Measurements from ENCODE around the gene KHDC1.
"Not testable (repeated sequence)": the region's sequence is repeated elsewhere in the genome, so short reads cannot be mapped to it uniquely, and the experiment has no call there.

Gene KHDC1

DNA sequence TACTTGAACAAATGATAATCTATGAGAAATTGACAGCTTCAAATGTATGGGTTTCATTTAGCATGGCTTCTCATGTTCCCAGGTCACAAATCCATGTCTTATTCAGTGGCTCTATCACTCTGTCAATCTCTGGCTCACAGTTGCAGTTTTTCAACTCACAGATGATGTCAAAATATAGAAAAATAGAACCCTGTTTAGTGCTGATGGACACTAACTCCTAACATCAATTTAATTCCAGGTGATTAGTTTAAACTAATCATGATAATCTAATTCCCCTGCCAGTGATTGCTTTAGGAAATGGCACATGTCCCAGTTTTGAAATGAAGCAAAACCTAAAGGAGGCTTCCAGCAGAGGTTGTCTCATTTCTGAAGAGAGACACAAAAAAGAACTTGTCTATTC is 13.0 kb downstream of the KHDC1 start:
- DNase-seq (ENCODE audit: low spot score), result no peak

DNA sequence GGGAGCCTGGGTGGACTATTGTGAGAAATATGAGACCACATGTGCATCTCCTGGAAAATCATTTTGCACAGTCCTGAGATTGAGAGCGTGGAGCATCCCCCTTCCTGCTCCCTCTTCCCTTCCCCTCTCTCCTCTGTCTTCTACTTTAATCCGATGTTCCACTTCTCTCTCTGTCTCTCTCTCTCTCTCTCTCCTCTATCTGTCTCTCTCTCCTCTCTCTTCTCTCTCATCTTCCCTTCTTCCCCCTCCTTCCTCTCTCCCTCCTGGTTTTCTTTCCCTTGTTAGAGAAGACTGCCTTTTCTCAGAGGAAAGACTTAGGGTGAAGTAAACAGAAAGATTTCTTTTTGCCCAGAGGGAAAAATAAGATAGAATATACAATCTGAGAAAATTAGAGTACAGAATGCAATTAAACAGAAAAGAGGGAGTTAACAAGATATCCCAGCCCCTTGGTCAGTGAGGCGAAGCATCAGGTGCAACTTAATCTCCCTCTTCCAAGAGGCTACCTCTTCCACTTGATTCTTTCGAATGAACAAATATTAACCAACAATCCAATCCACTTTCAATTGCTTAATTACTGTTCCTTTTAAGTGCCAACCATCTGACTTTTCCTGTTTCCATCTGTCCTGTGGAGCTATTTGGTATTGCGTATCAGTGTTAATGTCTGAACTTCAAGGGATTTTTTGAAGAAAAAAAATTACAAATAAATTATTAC is 14.6 kb downstream of the KHDC1 start:
- DNase-seq (ENCODE audit: low spot score), result no peak

DNA sequence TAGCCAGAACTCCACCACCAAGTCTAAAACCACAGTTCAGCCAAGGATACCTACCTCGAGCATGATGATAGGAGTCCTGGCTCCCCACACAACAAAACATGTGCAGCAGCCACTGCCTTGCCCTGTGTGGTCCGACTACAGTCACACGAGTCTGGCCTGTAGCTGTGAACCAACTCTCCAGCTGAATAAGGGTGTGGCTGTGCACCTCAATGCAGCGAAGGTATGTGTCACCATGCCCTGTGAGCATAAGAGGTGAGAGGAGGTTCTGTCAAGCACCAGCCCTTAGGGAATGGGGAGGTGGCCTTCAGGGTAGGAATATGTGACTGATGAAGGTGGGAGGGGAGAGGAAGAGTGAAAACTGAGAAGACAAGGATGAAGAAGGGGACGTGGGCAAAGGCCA is 21.0 kb downstream of the KHDC1 start:
- DNase-seq (ENCODE audit: low spot score), result no peak

DNA sequence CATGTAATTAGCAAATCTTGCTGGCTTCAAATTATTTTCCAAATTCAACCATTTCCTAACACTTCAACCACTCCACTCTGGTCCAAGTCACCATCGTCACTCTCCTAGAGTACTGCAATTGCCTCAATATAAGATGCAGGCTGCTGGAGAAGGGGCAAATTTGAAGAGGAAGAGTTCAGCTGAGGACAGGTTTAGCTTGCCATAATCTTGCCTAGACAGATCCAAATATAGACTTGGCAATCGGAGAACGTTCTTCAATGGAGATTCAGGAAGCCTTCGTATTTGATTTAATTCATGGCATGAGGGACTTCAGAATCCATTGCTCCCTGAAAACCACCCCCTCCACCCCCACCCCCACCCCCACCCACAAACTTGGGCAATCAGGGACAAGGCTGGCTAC is 22.3 kb downstream of the KHDC1 start:
- DNase-seq (ENCODE audit: low spot score), result no peak

DNA sequence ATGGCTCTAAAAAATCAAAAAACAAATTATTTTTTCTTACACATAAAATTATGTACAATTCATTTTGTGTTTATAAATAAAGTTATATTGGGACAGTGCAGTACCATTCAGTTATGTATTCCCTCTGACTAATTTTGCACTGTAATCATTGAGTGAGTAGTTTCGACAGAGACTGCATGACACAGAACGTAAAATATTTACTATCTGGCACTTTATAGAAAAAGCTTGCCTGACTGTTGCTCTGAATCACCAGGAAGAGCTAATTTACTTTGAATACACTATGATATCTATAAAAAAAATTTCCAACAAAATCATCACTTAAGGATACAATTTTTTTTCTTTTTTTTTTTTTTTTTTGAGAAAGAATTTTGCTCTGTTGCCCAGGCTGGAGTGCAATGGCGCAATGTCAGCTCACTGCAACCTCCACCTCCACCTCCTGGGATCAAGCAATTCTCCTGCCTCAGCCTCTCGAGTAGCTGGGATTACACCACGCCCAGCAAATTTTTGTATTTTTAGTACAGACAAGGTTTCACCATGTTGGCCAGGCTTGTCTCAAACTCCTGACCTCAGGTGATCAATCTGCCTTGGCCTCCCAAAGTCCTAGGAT is 26.7 kb downstream of the KHDC1 start:
- peak; percentile 28 for DNase-seq (ENCODE audit: low spot score)

DNA sequence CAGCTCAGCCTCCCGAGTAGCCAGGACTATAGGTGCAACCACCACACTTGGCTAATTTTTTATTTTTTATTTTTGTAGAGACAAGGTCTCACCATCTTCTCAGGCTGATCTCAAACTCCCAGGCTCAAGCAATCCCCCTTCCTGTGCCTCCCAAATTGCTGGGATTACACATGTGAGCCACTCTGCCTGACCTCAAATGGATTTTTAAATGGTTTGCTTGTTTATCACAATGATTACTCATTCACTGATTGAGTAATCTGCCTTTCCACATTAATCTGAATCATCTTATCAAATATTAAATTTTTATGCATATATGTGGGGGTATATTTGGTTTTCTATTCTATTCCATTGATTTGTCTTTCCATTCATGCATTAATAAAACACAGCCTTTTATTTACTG is 28.3 kb downstream of the KHDC1 start:
- no peak for DNase-seq (ENCODE audit: low spot score)

DNA sequence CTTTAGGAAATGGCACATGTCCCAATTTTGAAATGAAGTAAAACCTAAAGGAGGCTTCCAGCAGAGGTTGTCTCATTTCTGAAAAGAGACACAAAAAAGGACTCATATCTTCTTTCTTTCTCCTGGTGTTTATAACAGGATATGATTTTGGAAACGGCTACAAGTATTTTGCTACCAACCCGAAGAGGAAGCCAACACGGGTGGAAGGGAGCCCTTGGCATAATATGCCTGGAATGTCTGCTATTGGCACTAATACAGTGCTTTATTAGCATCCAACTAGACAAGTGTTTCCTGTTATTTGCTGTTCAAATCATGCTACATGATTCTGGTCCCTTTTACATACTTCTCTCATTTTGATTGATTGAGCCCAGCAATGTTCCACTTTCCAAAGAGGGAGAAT is 29.0 kb downstream of the KHDC1 start:
- not testable (repeated sequence) for DNase-seq (ENCODE audit: low spot score)

DNA sequence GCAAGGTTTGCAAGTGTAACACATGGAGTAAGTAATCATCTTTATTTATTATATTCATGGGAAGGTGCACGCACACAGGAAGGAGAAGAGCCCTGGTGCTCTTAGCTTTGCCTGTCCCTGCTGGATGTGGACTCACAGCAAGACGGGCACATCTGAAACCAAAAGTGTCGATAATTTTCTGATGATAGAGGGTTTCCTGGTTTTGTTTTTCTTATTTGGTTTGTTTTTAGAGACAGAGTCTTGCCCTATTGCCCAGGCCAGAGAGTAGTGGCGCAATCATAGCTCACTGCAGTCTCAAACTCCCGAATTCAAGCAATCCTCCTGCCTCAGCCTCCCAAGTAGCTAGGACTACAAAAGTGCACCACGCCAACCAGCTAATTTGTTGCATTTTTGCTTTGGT is 29.9 kb downstream of the KHDC1 start:
- no peak for DNase-seq (ENCODE audit: low spot score)

DNA sequence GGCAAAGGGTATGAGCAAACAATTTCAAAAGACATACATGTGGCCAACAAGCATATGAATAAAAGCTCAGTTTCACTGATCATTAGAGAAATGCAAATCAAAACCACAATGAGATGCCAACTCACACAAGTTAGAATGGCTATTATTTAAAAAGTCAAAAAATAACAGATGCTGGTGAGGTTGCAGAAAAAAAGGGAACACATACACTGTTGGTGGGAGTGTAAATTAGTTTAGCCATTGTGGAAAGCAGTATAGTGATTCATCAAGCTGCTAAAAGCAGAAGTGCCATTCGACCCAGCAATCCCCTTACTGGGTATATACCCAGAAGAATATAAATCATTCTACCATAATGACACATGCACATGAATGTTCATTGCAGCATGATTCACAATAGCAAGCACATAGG is 31.0 kb downstream of the KHDC1 start:
- DNase-seq (ENCODE audit: low spot score), result no peak

DNA sequence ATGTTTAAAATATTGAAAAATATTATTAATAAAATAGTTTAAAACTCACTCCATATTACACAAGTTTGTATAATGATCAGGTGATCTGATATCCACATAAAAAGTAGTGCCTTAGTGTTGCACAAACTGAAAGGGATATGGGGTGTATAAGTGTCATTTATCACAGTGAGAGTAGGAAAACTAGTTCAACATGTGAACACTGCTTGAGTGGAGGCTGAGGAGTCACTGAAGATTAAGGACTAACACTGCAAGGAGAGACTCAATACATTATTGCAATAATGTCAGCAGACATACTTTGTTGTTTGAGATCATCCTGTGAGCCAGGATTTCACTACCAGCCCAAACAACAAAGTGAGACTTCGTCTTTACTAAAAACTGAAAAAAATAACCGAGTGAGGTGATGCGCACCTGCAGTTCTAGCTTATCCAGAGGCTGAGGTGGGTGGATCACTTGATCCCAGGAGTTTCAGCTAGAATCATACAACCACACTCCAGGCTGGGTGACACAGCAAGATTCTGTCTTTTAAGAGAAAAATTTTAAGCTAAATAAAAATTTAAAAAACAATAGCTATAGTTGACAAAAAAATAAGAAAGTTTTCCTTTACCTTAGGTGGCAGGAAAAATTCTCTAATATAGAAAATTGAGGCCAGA is 35.3 kb downstream of the KHDC1 start:
- no peak for DNase-seq (ENCODE audit: low spot score)

DNA sequence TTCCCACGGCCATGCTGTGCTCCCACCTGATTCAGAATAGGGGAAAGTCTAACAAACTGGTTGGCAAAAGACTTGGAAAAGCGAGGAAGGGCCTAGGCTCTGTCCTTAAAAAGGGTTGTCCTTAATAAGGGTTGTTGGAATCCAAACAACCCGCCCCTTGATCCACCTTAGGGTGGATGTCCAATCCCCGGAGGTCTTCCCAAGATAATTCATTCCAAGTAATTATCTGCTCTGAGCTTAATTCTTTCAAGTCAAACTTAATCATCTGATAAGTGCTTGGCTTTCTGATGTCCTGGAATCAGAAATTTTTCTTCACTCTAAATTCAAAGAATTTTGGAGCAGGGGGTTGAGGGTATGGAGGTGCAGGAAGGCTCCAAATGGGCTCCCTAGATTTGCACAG is 37.6 kb downstream of the KHDC1 start, which contains the start of gene KHDC1L:
Gene KHDC1L (minus strand): TSS at position 101 of the 400 bp plus-strand sequence. CDS start 88 bp downstream, at position 13.
- no peak for DNase-seq (ENCODE audit: low spot score)

DNA sequence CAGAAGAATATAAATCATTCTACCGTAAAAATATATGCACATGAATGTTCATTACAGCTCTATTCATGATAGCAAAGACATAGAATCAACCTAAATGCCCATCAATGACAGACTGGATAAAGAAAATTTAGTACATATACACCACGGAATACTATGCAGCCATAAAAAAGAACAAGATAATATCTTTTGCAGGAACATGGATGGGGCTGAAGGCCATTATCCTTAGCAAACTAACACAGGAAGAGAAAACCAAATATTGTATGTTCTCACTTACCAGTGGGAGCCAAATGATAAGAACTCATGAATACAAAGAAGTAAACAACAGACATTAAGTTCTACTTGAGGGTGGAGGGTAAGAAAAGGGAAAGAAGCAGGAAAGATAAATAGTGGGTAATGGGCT is 46.1 kb downstream of the KHDC1 start:
- no peak for DNase-seq (ENCODE audit: low spot score)

DNA sequence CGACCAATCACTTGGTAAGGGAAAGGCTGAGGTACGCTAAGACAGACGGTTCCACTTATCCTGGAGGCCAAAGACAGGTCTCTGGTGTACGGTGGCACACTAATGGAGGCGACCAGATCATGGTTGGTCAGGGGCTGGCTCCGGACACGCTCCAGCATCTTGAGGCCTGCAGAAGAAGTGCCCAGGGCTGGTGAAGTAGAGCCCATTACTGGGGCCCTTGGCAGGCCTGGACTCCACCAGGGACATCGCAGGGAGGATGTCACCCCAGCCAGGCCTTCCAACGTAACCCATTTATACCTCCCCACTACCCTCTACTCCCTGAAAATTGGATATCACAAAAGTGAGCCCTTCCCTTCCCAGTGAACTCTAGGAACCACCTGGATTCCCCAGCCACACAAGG is 53.9 kb downstream of the KHDC1 start:
- DNase-seq (ENCODE audit: low spot score), result no peak

DNA sequence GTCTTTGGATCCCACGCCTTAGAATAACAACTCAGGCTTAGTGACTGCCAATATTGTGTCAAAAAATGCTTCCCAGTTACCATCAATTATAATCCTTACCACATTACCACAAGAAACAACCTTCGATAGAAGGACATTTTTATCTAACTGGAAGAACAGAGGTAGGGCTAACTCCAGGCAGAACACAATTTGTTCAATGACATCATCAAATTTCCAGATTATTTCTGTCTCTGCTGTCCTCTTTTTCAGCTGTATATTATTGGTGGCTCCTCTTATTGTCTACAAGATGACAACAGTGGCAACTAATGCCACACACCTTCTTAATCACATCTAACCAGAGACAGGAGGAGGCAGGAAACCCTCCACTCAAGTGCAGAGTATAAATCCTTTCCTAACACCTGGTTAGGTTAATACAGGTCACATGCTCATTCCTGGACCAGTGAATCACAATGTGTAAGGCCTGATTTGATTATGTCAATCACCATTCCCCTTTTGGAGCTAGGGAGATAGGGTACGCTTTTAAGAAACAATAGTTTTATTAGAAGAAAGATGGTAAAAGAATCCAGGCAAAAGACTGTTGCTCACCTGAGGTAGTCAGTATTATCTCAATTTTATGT is 55.7 kb downstream of the KHDC1 start:
- DNase-seq (ENCODE audit: low spot score), result no peak

DNA sequence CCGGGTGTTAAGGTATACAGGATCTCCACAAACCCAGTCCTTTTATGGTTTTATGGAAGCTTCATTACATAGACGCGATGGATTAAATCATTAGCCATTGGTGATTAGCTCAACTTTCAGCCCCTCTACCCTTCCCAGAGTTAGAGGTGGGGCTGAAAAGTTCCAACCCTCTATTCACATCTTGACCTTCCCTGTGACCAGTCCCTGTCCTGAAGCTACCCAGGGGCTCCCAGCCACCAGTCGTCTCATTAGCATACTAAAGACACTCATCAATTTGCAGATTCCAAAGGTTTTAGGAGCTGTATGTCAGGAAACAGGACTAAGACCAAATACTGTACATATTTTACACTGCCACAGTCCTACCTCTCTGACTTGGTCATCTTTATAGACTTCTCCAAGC is 58.7 kb downstream of the KHDC1 start:
- no peak for DNase-seq (ENCODE audit: low spot score)

DNA sequence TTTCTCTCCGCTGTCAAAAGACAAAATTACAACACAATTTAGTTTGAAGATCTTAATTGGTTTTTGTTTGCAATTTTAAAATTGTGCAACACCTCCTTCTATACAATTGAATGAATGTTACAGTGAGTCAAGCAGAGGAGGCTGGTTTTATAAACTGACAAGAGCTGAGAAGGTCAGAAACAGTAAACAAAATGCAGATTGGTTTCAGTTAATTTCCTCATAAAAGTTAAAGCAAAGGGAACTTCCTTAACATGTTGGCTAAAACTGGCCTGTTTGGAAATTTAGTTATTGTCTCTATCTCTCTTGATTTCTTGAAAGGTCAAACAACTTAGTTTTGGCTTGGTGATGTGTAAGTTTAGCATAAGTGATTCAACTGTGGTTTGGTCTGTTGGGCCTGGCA is 59.9 kb downstream of the KHDC1 start:
- DNase-seq (ENCODE audit: low spot score), result no peak

DNA sequence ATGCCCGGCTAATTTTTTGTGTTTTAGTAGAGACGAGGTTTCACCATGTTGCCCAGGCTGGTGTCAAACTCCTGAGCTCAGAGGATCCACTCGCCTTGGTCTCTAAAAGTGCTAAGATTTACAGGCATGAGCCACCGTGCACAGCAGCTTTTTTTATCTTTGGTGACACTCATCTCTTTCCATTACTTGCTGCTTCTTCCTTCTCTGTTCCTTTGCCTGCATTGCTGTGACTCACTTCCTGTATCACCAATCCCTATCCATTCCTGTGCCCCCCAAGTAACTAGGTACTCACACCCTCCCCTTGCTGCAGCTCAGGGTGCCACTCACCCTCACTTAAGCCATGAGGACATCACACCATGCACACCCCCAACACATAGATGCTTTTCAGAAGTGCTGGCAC is 62.3 kb downstream of the KHDC1 start:
- no peak for DNase-seq (ENCODE audit: low spot score)

DNA sequence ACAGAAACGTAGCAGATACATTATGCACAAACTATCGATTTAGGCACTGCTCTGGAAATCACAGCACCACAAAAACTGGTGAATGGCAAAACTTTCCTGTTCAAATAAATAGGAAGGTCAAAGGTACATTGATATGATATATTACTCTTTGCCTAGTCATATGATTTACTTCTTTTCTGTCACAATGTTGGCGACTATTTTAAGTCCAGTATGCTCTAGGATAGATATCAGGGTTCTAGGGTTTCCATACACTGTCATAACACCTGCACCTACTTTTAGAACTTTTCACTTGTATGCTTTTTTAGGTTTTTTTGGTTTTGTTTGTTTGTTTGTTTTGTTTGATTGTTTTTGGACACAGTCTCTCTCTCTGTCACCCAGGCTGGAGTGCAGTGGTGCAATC is 62.7 kb downstream of the KHDC1 start:
- no peak for DNase-seq (ENCODE audit: low spot score)

DNA sequence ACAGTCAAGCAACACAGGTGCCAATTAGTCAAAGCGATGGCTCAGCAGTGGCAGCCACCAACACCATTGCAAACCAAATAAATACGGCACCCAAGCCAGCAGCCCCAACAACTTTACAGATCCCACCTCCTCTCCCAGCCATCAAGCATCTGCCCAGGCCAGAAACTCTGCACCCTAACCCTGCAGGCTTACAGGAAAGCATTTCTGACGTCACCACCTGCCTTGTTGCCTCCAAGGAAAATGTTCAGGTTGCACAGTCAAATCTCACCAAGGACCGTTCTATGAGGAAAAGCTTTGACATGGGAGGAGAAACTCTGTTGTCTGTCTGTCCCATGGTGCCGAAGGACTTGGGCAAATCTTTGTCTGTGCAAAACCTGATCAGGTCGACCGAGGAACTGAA is 68.3 kb downstream of the KHDC1 start:
- no peak for DNase-seq (ENCODE audit: low spot score)

DNA sequence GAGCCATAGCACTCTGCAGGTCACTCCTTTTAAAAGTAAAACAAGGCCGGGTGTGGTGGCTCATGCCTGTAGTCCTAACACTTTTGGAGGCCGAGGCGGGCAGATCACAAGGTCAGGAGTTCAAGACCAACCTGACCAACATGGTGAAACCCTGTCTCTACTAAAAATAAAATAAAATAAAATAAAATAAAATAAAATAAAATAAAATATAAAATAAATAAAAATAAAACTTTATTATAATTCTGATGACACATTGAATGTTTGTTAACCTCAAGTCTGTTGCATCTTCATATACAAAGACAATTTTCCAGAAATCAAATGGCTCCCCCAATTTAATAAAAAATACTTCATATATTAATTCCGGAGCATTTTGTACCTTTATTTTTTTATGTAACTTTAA is 69.7 kb downstream of the KHDC1 start:
- DNase-seq (ENCODE audit: low spot score), result not testable (repeated sequence)
